ENCODE data around the gene CLEC18A.
"Not testable (repeated sequence)": the region's sequence is repeated elsewhere in the genome, so short reads cannot be mapped to it uniquely, and the experiment has no call there.

GRCh38 chr16:69950411-69950810, 723 bp upstream of the CLEC18A start:
- TF ChIP-seq, protein P1, sequence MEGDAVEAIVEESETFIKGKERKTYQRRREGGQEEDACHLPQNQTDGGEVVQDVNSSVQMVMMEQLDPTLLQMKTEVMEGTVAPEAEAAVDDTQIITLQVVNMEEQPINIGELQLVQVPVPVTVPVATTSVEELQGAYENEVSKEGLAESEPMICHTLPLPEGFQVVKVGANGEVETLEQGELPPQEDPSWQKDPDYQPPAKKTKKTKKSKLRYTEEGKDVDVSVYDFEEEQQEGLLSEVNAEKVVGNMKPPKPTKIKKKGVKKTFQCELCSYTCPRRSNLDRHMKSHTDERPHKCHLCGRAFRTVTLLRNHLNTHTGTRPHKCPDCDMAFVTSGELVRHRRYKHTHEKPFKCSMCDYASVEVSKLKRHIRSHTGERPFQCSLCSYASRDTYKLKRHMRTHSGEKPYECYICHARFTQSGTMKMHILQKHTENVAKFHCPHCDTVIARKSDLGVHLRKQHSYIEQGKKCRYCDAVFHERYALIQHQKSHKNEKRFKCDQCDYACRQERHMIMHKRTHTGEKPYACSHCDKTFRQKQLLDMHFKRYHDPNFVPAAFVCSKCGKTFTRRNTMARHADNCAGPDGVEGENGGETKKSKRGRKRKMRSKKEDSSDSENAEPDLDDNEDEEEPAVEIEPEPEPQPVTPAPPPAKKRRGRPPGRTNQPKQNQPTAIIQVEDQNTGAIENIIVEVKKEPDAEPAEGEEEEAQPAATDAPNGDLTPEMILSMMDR (IDR thresholded peaks at IDR 0.05), result not testable (repeated sequence)
- not testable (repeated sequence) for TF ChIP-seq POLR2A (IDR thresholded peaks at IDR 0.05)
